H1 (cell line): ENCODE measurements around the gene NPTXR.

ENCODE experiments used
- BCL11A ChIP-seq, 2 experiments: IDR thresholded peaks; one replicate each; pipeline ENCODE4 v1.6.1; 2011; ENCODE audit warnings: low read depth in 2 of 2, low read length in 2 of 2, mild to moderate bottlenecking in 2 of 2
- CBX8 ChIP-seq: fragments of 300-800, 300-1000 bp; sonication (generic); IDR thresholded peaks from 2 replicates; pipeline ENCODE4 v1.7.1; 2016; ENCODE audit warnings: low read depth, low read length, borderline replicate concordance
- CEBPB ChIP-seq: IDR thresholded peaks from 2 replicates; pipeline ENCODE4 v1.6.1; 2012; ENCODE audit warnings: low read depth, low read length
- CREB1 ChIP-seq: IDR thresholded peaks from 2 replicates; pipeline ENCODE4 v1.6.1; 2012; ENCODE audit warnings: inconsistent platforms
- EP300 ChIP-seq, 2 experiments: IDR thresholded peaks; 1 replicate in 1 of 2; 2 replicates in 1 of 2; pipeline ENCODE4 v1.6.1; 2011 to 2012; ENCODE audit warnings: low read depth in 2 of 2, low read length in 2 of 2, mild to moderate bottlenecking in 2 of 2, borderline replicate concordance in 1 of 2, inconsistent platforms in 1 of 2, moderate library complexity in 1 of 2
- GABPA ChIP-seq: IDR thresholded peaks from 2 replicates; pipeline ENCODE4 v1.6.1; 2011; ENCODE audit warnings: mild to moderate bottlenecking, low read length, moderate library complexity, borderline replicate concordance; ENCODE audit not compliant: insufficient read depth
- JUND ChIP-seq: IDR thresholded peaks from 2 replicates; pipeline ENCODE4 v1.6.1; 2011; ENCODE audit warnings: mild to moderate bottlenecking, improper control_type of control experiment, low read length
- KDM5A ChIP-seq: fragments of 200-600 bp; IDR thresholded peaks from 2 replicates; pipeline ENCODE4 v1.7.1; 2012; ENCODE audit warnings: mild to moderate bottlenecking, low read length, inconsistent platforms, mixed read lengths
- POLR2AphosphoS5 ChIP-seq: IDR thresholded peaks from 2 replicates; pipeline ENCODE4 v1.6.1; 2011; ENCODE audit warnings: low read depth, low read length
- POU5F1 ChIP-seq: IDR thresholded peaks from 2 replicates; pipeline ENCODE4 v1.6.1; 2011; ENCODE audit warnings: low read depth, mild to moderate bottlenecking, low read length, moderate library complexity
- RBBP5 ChIP-seq: IDR thresholded peaks from 2 replicates; pipeline ENCODE4 v1.7.1; 2012; ENCODE audit warnings: low read depth, mild to moderate bottlenecking, inconsistent platforms, low read length, moderate library complexity, borderline replicate concordance
- TAF1 ChIP-seq: IDR thresholded peaks from 2 replicates; pipeline ENCODE4 v1.6.1; 2011; ENCODE audit warnings: mild to moderate bottlenecking, low read depth, low read length
- ZNF274 ChIP-seq: IDR thresholded peaks from 2 replicates; pipeline ENCODE4 v1.7.0; 2012; ENCODE audit warnings: low read length, borderline replicate concordance; ENCODE audit errors: extremely low read depth
- TF ChIP-seq, protein P1 (sequence below), 3 experiments: IDR thresholded peaks; 1 replicate in 2 of 3; 2 replicates in 1 of 3; pipeline versions ENCODE4 v1.5.1 to v1.6.1; 2011; ENCODE audit warnings: low read length in 3 of 3, mild to moderate bottlenecking in 3 of 3, inconsistent platforms in 2 of 3, low read depth in 1 of 3, moderate library complexity in 1 of 3; ENCODE audit not compliant: insufficient read depth in 1 of 3; ENCODE audit errors: control extremely low read depth in 1 of 3

DNA sequence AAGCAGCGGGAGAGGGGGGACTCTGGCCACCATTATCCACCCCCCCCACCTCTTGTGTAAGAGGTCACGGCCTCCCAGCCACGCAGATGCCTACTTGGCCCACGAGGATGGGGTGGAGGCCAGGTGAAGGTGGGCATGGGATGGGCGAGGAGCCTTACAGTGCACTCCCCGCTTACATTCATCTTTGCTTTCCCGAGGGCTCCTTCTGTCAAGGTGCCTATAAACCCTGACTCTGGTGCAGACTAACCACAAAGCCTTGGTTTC, 13.1 kb downstream of the NPTXR start:
- TF ChIP-seq, protein P1, sequence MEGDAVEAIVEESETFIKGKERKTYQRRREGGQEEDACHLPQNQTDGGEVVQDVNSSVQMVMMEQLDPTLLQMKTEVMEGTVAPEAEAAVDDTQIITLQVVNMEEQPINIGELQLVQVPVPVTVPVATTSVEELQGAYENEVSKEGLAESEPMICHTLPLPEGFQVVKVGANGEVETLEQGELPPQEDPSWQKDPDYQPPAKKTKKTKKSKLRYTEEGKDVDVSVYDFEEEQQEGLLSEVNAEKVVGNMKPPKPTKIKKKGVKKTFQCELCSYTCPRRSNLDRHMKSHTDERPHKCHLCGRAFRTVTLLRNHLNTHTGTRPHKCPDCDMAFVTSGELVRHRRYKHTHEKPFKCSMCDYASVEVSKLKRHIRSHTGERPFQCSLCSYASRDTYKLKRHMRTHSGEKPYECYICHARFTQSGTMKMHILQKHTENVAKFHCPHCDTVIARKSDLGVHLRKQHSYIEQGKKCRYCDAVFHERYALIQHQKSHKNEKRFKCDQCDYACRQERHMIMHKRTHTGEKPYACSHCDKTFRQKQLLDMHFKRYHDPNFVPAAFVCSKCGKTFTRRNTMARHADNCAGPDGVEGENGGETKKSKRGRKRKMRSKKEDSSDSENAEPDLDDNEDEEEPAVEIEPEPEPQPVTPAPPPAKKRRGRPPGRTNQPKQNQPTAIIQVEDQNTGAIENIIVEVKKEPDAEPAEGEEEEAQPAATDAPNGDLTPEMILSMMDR (IDR thresholded peaks at IDR 0.05; ENCODE audit: control extremely low read depth in 1 of 3, insufficient read depth in 1 of 3, low read depth in 1 of 3, low read length in 3 of 3): no peak
- no peak for TF ChIP-seq CREB1
- no peak for TF ChIP-seq POU5F1
- no peak for TF ChIP-seq RBBP5
- TF ChIP-seq CEBPB: no peak
- no peak for TF ChIP-seq JUND
- no peak for TF ChIP-seq GABPA
- TF ChIP-seq CBX8: no peak
- no peak for TF ChIP-seq POLR2AphosphoS5
- TF ChIP-seq TAF1: no peak
- TF ChIP-seq ZNF274: no peak
- TF ChIP-seq BCL11A (IDR thresholded peaks at IDR 0.05; ENCODE audit: low read depth in 2 of 2, low read length in 2 of 2): no peak
- no peak for TF ChIP-seq KDM5A
- TF ChIP-seq EP300 (IDR thresholded peaks at IDR 0.05; ENCODE audit: borderline replicate concordance in 1 of 2, low read depth in 2 of 2, low read length in 2 of 2): no peak
